Spleen (tissue), 11 donors: ENCODE results near the gene MECP2. TPM values are rescaled to one million over a fixed set of nuclear protein-coding genes. Genes with fewer than 3 reads are reported as not detected.
A peak's percentile ranks its signal among the peaks of the same experiment; 100 is the strongest.

Source experiments
- DNase-seq: peaks from one replicate; pipeline ENCODE4 v3.0.0-alpha.2; 2020
- H3K27ac ChIP-seq, 8 donors: fragments of 200-600 bp; sonication (generic) in 7 of 8; 1 replicate in 4 of 8; 2 replicates in 4 of 8; pipeline versions ENCODE4 v1.5.0 to v1.8.0; 2016 to 2021; ENCODE audit warnings: inconsistent platforms in 4 of 8, mild to moderate bottlenecking in 4 of 8, moderate library complexity in 1 of 8
- H3K27me3 ChIP-seq, 7 donors: fragments of 200-600 bp; sonication (generic) in 6 of 7; replicated peaks in 1 of 7; 1 replicate in 4 of 7; 2 replicates in 3 of 7; pipeline versions ENCODE4 v1.5.0 to v1.8.0; 2016 to 2021; ENCODE audit warnings: inconsistent platforms in 3 of 7, mild to moderate bottlenecking in 1 of 7
- H3K36me3 ChIP-seq, 6 donors: fragments of 200-600 bp; sonication (generic) in 5 of 6; 1 replicate in 4 of 6; 2 replicates in 2 of 6; pipeline versions ENCODE4 v1.5.0 to v1.8.0; 2016 to 2021; ENCODE audit warnings: inconsistent platforms in 2 of 6
- H3K4me1 ChIP-seq, 6 donors: fragments of 200-600 bp; sonication (generic) in 5 of 6; 1 replicate in 3 of 6; 2 replicates in 3 of 6; pipeline versions ENCODE4 v1.5.0 to v1.8.0; 2016 to 2021; ENCODE audit warnings: inconsistent platforms in 3 of 6
- H3K4me3 ChIP-seq, 8 donors: fragments of 200-600 bp; sonication (generic) in 7 of 8; 1 replicate in 4 of 8; 2 replicates in 4 of 8; pipeline versions ENCODE4 v1.5.0 to v1.8.0; 2016 to 2021; ENCODE audit warnings: inconsistent platforms in 4 of 8, mild to moderate bottlenecking in 4 of 8, moderate library complexity in 2 of 8
- H3K9me3 ChIP-seq, 8 donors: fragments of 200-600 bp; sonication (generic) in 7 of 8; 1 replicate in 4 of 8; 2 replicates in 4 of 8; pipeline versions ENCODE4 v1.5.0 to v1.8.0; 2016 to 2021; ENCODE audit warnings: inconsistent platforms in 4 of 8
- CTCF ChIP-seq, 11 experiments: fragments of 200-600 bp in 7 of 11; fragments of 450-650 bp in 4 of 11; sonication (generic) in 4 of 11; IDR thresholded peaks in 8 of 11; conservative IDR thresholded peaks in 3 of 11; 1 replicate in 7 of 11; 2 replicates in 4 of 11; pipeline versions ENCODE4 v1.4.0 to v1.8.0; 2016 to 2021; ENCODE audit warnings: antibody characterized with exemption in 11 of 11, inconsistent platforms in 4 of 11, mild to moderate bottlenecking in 1 of 11
- POLR2A ChIP-seq, 3 donors: fragments of 450-650 bp; IDR thresholded peaks; one replicate each; pipeline ENCODE4 v1.5.1; 2017; ENCODE audit warnings: antibody characterized with exemption in 3 of 3, mild to moderate bottlenecking in 1 of 3
- POLR2AphosphoS5 ChIP-seq, 3 donors: sonication (generic); formaldehyde crosslinking; IDR thresholded peaks; one replicate each; pipeline ENCODE4 v1.5.1; 2017; ENCODE audit warnings: antibody characterized with exemption in 3 of 3
- WGBS, 5 donors: extraction: QIAGEN DNeasy Blood & Tissue Kit in 3 of 5; methylation state at CpG; one replicate each; pipeline versions ENCODE4 v1.1.5 to v1.1.7; 2013 to 2018; 5-methylcytosine and 5-hydroxymethylcytosine counted together
- intact Hi-C: fragments of 100-400 bp; cut with DNase I; formaldehyde crosslinking; loops from one replicate; pipeline ENCODE4 v1.15.0; 2023; ENCODE audit warnings: low total_unique reads
- polyA plus RNA-seq, 3 donors: library from polyadenylated mRNA; stranded (reverse); fragments of 200-250 nt; gene quantifications; one replicate each; pipeline ENCODE4 v1.2.1, GENCODE V29; 2013
- total RNA-seq, 7 donors: library from RNA; depleted of rRNA in 3 of 7; stranded (reverse); fragments of >200 nt in 3 of 7; fragmentation: NEBNext Ultra II Directional in 4 of 7; extraction: Animal tissue kit (Norgen Biotek cat#: 25700) in 4 of 7; gene quantifications; one replicate each; pipeline versions ENCODE4 v1.1.0 to v1.2.1, GENCODE V29; 2016 to 2021
- donor health status: healthy with polysubstance abuse.
- donor health status: DM: no; HTN: no; CAD: no; lungs with moderate emphysema.
- donor health status: DM: no; HTN: no; CAD: no.
- donor health status: Bipolar disorder and iron deficiency.
- donor health status: healthy.
- donor health status: DM: no; HTN: no; CAD: no.
- donor health status: DM: yes; HTN: yes; CAD: no.

The MECP2 gene
- total and polyA plus RNA-seq, 10 donors, result 15.2 to 104 (median 71.5) TPM

- H3K4me1 ChIP-seq, result peaks cover 0 to 11% (median 1%) of the 10 kb centered on the region in 6 donors
- H3K27ac ChIP-seq, result no peak overlapping the region
- no peak overlapping the region for H3K4me3 ChIP-seq
- H3K9me3 ChIP-seq, result no peaks in the 10 kb centered on the region
- WGBS, 5 donors, result 81 to 90% (median 86%) methylated on average over 2 of the region's 2 CpGs
- H3K27me3 ChIP-seq, result peaks cover 0 to 4% (median 0%) of the 10 kb centered on the region in 7 donors
- intact Hi-C loops, result no loop called here
- DNase-seq, result no peak
- H3K36me3 ChIP-seq, result peaks cover 0 to 71% (median 26%) of the 10 kb centered on the region in 6 donors
- TF ChIP-seq POLR2AphosphoS5 (IDR thresholded peaks at IDR 0.05) (no peak), CTCF (IDR thresholded peaks at IDR 0.05 in 8 of 11, conservative IDR thresholded peaks at IDR 0.05 in 3 of 11) (no peak), POLR2A (IDR thresholded peaks at IDR 0.05) (no peak)
These were observed 63.7 kb downstream of the MECP2 start for GRCh38 chrX:154033848-154034247.

GRCh38 chrX:154032653-154033052 lies 64.9 kb downstream of the MECP2 start:
- Histone ChIP-seq H3K4me3 (no peak overlapping the region), H3K27ac (no peak overlapping the region), H3K4me1 (peaks cover 0 to 15% (median 4%) of the 10 kb centered on the region in 6 donors), H3K36me3 (peaks cover 0 to 80% (median 26%) of the 10 kb centered on the region in 6 donors), H3K9me3 (no peaks in the 10 kb centered on the region), H3K27me3 (peaks cover 0 to 4% (median 0%) of the 10 kb centered on the region in 7 donors)
- no peak for DNase-seq
- intact Hi-C loops, result no loop called here
- 69 to 97% (median 81%) methylated on average over 4 to 9 of the region's 9 CpGs; no CpG with 5 or more reads in 1 of the 5 donors for WGBS, 5 donors
- TF ChIP-seq POLR2A (IDR thresholded peaks at IDR 0.05), result no peak
- no peak for TF ChIP-seq CTCF (IDR thresholded peaks at IDR 0.05 in 8 of 11, conservative IDR thresholded peaks at IDR 0.05 in 3 of 11)
- TF ChIP-seq POLR2AphosphoS5 (IDR thresholded peaks at IDR 0.05), result no peak

- Histone ChIP-seq H3K27me3 (peaks cover 0 to 4% (median 0%) of the 10 kb centered on the region in 7 donors), H3K9me3 (no peaks in the 10 kb centered on the region), H3K27ac (no peak overlapping the region), H3K36me3 (peaks cover 0 to 85% (median 27%) of the 10 kb centered on the region in 6 donors), H3K4me1 (peaks cover 0 to 15% (median 4%) of the 10 kb centered on the region in 6 donors), H3K4me3 (no peak overlapping the region)
- intact Hi-C loops, result no loop called here
- DNase-seq, result peak; percentile 45
- TF ChIP-seq POLR2A (IDR thresholded peaks at IDR 0.05) (no peak), CTCF (IDR thresholded peaks at IDR 0.05 in 8 of 11, conservative IDR thresholded peaks at IDR 0.05 in 3 of 11) (no peak), POLR2AphosphoS5 (IDR thresholded peaks at IDR 0.05) (peak in 1 of 3 donors; percentile 47)
- 69 to 89% (median 87%) methylated on average over 10 to 11 of the region's 11 CpGs for WGBS, 5 donors
These were observed 65.4 kb downstream of the MECP2 start for GRCh38 chrX:154032160-154032559.

GRCh38 chrX:154030715-154031305 lies 66.7 kb downstream of the MECP2 start:
- DNase-seq, result peak; percentile 71
- TF ChIP-seq POLR2AphosphoS5 (IDR thresholded peaks at IDR 0.05), result no peak
- TF ChIP-seq POLR2A (IDR thresholded peaks at IDR 0.05), result no peak
- no peak for TF ChIP-seq CTCF (IDR thresholded peaks at IDR 0.05 in 8 of 11, conservative IDR thresholded peaks at IDR 0.05 in 3 of 11)
- Histone ChIP-seq H3K4me3 (no peak overlapping the region), H3K9me3 (no peaks in the 10 kb centered on the region), H3K27ac (no peak overlapping the region), H3K4me1 (peaks cover 0 to 15% (median 4%) of the 10 kb centered on the region in 6 donors), H3K36me3 (peaks cover 0 to 93% (median 28%) of the 10 kb centered on the region in 6 donors), H3K27me3 (peaks cover 0 to 4% (median 0%) of the 10 kb centered on the region in 7 donors)
- intact Hi-C loops, result no loop called here
- 86 to 98% (median 94%) methylated on average over 20 to 29 of the region's 29 CpGs for WGBS, 5 donors
